Fibroblast of skin of right biceps (primary cell): Measurements from ENCODE around the gene DNAAF5.
"Not testable (repeated sequence)": the region's sequence is repeated elsewhere in the genome, so short reads cannot be mapped to it uniquely, and the experiment has no call there.

Source experiments
- DNase-seq: peaks from one replicate; pipeline ENCODE4 v3.0.0-alpha.2; 2013

The DNAAF5 gene

DNA sequence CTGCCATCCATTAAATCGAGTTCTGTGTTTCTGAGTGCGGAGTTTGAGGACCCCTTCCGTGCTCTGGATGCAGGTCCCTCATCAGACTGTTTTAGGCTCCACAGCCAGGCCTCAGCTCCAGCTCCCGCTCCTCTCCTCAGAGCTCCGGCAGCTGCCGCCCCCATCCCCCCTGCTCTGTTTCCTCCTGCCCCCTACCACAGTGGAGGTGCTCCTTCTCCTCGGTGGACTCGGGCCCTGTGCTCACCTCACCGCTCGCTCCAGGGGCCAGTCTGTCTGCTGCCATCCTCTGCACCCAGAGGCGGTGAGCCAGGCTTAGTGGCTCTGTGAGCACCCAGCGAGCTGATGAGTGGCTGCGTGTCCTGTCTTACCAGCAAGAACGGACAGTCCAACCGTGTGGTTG lies 21.9 kb downstream of the DNAAF5 start:
- no peak for DNase-seq

DNA sequence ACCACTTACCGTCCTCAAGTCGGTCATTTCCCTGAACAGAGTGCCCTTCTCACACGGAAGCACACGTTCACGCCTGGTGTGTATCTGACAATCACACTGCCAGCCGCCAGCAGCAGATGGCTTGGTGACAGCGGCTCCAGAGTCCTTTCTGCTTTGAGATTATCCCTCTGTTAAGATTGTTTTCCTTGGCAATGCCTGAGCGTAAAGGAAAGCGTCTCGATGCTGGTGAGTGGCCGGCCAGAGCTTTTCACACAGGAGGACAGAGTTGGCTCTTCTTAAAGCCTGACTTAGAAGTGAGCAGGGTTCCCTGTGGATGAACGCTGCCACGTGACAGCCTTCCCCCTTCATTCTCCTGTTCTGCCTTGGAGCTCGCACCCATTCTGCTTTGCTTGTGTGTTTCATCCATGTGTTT lies 22.6 kb downstream of the DNAAF5 start:
- no peak for DNase-seq

DNA sequence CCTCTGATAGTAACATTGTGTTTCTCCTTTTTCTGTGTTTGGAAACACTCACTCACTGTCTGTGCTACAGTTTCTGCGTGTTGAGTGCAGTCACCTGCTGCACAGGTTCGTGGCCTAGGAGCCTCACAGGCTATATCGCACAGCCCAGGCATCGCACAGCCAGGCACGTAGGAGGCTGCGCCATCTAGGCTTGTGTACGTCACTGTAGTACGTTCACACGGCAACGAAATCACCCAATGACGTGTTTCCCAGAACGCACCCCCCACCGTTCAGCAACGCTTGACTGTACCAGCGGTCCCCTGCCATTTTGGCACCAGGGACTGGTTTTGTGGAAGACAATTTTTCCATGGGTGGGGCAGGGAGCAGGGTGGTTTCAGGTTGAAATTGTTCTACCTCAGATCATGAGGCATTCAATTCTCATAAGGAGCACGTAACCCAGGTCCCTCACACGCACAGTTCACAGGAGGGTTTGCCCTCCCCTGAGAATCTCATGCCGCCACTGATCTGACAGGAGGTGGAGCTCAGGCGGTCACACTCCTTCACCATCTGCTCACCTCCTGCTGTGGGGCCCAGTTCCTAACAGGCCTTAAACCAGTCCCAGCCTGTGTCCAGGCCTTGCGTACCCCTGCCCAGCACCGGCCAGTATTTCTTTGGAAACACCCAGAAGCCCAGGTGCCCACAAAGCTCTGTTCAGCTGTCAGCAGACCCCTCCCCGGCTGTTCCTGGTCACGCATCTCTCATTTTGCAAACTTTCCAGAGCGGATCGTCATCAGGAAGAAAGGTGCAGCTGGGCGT lies 23.8 kb downstream of the DNAAF5 start:
- no peak for DNase-seq

DNA sequence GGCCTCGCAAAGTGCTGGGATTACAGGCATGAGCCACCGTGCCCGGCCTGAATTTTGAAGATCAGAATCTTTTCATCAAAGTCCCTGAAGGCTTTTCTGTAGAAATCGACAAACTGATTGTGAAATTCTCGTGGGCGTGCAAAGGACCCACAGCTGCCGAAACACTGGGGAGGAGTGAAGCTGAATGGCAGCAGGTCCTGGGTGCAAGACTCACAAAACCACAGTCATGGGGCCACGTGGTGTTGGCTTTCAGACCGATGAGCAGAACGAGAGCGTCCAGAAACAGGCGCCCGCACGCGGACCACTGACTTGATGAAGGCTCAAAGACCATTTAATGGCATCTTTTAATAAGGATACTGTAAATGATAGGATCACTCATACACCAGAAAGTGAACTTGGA lies 25.3 kb downstream of the DNAAF5 start:
- no peak for DNase-seq

DNA sequence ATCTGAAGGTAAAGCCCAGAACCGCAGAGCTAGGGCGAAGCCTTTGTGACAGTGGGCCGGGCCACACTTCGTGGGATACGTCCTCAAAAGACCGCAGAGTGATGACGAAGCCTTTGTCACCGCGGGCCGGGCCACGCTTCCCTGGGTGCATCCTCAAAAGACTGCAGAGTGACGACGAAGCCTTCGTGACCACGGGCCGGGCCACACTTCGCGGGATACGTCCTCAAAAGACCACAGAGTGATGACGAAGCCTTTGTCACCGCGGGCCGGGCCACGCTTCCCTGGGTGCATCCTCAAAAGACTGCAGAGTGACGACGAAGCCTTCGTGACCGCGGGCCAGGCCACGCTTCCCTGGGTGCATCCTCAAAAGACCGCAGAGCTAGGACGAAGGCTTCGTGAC lies 25.8 kb downstream of the DNAAF5 start:
- DNase-seq: not testable (repeated sequence)

DNA sequence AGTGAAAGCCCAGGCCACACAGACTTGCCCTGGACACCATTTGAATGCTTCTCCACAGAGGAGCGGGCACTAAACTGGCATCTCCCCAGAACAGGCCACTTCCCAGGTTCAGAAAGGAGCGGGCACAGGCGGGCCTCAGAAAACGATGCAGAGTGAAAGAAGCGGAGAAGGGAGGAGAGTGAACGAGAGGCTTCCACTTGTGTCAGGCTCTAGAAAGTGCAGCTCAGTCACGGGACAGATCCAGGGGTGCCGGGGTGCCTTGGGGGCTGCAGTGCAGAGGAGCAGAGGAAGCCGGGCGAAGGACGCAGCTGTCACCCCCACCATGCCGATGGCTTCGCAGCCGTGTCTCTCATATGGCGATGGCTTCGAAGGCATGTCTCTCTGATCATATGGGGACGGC lies 26.7 kb downstream of the DNAAF5 start:
- no peak for DNase-seq

DNA sequence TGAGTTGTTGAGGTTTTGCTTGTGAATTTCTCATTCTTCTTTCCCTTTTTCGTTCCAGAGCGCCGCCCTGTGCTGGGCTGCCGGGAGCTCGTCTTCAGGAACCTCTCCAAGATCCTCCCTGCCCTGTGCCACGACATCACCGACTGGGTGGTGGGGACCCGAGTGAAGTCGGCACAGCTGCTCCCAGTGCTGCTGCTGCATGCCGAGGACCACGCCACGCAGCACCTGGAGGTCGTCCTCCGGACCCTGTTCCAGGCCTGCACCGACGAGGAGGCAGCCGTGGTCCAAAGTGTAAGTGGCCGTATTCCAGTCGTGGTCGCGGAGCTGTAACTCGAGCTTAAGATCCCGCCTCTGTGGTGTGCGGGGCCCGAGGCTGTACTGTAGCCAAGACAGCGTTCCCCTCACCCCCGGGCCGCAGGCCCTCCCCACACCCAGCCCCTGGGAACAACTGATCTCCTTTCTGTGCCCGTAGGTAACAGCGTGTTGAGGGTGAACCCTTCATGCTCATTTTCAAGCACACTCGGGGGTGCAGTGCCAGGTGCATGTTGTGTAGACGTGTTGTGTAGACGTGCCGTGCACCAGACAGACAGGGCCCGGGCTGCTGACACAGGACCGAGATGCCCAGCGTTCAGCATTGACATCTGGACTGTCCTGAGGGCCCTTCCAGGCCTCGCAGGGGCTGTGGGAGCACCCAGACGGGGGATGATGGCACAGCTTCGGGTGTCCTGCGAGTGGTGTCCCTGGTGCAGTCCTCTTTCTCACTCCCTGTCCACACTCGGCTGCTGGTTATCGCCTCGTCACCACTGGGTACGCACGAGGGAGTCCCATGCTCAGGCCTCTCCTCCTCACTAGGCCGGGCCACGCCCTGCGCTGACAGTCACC lies 28.3 kb downstream of the DNAAF5 start:
- no peak for DNase-seq

DNA sequence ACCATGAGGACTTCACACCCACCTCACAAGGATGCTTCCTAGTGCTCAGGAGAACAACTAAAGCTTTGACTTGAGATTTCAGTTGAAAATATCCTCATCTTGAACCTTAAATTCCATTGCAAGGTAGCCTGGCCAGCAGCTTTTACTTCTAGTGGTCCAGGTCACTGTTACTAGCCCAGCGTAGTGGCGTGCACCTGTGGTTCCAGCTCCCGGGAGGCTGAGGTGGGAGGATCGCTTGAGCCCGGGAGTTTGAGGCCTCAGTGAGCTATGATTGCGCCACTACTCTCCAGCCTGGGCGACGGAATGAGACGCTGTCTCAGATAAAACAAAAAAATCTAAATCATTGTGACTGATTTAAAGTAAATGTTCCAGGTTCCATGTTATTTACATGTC lies 28.9 kb downstream of the DNAAF5 start:
- DNase-seq: no peak

DNA sequence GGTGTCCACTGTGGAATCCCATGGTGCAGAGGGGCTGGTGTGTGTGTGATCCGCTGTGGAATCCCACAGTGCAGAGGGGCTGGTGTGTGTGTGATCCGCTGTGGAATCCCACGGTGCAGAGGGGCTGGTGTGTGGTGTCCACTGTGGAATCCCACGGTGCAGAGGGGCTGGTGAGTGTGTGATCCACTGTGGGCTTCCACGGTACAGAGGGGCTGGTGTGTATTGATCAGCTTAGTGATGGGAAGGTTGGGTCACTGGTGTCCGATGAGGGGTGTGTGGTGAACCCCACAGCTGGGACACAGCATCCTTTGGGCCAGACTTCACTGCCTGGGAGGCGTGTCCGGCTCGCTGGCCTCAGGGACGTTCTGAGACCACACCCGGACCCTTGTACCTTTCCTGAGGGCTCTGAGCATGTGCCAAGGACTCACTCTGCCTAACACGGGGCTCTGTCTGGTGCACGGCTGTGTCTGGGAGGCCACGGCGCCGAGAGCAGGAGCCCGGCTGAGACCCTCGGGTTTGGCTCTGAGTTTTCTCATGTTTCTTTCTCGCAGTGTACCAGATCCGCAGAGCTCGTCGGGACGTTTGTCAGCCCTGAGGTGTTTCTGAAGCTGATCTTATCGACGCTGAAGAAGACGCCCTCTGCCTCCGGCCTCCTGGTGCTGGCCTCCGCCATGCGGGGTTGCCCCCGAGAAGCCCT lies 29.9 kb downstream of the DNAAF5 start:
- DNase-seq: no peak

DNA sequence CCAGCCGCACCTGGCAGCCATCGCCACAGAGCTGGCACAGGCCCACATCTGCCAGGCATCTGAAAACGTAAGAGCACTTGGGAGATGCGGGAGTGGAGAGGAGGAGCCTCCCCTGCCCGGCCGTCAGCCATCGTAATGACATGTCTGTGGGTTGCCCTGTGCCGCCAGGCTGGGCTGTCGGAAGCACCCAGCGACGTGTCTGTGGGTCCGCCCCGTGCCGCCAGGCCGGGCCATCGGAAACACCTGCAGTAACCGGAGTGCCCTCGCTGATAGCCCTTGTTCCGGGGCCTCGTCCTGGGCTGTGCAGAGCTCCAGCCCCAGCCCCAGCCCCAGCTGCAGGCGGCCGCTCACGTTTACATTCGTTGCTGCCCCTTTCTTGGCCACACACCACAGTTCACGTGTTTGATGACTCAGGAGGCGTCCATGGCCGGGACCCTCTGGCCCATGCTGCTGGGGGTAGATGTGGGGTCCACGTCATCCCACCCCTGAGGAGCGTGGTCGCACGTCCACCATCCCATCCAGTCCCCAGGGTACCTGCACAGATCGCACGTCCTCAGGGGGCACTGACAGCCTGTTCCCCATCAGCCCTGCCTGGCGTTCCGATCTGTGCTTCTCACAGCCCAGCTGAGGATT lies 30.5 kb downstream of the DNAAF5 start:
- DNase-seq: no peak

DNA sequence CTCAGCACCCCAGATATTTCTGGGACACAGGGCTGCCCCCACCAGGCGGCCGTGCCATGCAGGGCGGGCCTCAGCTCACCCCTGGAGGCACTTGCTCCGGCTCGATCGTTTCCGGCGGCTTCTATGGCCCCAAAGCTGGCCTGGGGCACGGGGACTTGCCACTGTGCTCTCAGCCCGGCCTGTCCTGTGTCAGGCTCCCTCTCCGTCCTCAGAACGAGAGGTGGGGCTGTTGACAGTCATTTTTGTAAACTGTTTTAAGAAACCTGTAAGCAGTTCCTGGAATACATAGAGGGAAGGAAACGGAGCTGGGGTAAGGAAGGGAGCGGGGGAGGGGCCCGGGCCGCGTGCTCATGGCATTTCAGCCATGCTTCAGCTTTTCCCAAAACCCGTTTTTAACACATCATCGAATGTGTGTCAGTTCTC lies 31.3 kb downstream of the DNAAF5 start:
- DNase-seq: no peak

DNA sequence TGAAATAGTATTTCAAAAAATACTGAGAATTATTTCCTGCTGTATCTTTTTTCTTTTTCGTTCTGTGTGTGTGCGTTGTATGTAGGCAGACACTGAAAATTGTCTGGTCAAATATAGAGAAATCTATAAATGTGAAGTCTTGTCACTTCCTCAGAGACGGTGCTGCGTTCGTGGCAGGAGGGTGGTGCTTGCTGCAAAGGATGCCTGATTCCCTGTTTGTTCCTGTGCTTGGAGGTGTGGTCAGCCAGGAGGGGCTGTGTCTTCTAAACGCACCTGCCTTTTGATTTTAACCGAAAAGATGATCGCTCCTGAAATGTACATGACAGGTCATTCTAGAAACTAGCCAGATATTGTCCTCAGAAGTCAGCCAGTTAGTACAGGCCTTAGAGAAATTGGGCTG lies 33.1 kb downstream of the DNAAF5 start:
- DNase-seq: no peak

DNA sequence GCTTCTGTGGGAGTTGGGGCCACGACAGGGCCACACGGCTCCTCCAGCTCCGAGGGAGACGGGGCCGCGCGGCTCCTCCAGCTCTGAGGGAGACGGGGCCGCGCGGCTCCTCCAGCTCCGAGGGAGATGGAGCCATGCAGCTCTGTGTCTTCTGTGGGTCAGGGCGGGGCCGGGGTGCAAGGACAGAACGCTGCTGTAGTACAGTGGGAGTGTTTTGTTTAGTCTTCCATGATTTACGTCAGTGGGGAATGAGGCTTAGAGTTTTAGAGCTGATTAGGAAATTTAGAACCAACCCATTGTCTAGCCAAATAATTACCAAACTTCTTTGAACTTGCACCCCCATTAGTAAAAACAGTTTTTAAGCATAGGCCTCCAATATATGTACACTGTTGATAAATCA lies 33.5 kb downstream of the DNAAF5 start:
- DNase-seq: no peak

DNA sequence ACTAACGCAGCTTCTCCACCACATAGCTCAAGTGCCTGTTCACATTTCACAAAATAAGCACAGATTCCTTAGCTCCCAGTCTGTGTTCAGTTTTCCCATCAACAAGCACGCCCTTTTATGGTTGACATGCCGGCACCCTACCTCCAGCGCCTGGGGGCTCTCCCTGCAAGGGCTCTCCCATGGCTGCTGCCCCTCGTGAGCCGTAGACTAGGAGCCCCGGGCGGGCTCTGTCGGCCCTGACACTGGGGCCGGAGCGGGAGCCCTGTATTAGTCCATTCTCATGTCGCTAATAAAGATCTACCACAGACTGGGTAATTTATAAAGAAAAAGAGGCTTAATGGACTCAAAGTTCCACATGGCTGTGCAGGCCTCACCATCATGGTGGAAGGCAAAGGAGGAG lies 34.6 kb downstream of the DNAAF5 start:
- no peak for DNase-seq

DNA sequence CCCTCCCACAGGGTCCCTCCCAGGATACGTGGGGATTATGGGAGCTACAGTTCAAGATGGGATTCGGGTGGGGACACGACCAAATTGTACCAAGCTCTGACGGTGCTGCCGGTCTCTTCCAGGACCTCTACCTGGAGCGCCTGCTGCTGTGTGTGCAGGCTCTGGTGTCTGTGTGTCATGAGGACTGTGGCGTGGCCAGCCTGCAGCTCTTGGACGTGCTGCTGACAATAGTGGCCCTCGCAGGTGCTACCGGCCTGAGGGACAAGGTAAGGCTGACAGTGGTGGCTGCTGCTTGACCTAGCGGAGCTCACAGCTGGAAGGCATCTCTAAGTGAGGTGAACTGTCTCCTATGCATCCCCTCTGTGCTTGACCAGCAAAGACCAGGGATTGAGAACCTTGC lies 35.1 kb downstream of the DNAAF5 start:
- no peak for DNase-seq

DNA sequence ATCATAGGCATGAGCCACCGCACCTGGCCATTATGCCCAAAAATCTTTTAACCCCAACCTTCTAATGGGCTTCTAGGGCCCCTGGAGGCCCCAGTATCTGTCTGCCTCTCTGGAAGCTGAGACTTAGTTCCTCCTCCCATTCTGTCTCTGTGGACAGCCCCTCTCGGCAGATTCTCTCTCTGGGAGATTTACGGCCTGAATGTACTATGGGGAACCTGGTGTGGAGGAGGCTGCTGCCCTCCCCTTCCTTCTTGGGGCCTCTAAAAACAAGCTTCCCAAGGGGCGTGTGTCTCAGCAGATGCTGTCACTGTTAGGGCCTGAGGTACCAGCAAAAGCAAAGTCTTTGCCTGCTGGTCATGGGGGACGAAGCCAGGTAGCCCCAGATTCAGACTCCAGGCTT lies 36.4 kb downstream of the DNAAF5 start:
- no peak for DNase-seq

DNA sequence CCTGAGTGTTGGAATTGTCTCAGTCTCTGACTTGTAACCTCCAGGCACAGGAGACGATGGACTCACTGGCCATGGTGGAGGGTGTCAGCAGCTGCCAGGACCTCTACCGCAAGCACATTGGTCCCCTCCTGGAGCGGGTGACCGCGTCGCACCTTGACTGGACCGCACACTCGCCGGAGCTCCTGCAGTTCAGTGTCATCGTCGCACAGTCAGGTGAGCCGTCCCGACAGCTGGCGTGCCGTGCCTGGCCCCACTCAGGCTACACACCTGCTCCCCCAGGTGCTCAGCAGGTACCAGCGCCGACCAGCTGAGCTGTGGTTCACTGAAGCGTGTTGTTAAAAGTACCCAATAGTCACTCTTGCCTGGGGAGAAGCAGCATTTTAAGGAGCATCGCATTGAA lies 37.3 kb downstream of the DNAAF5 start:
- DNase-seq: no peak

DNA sequence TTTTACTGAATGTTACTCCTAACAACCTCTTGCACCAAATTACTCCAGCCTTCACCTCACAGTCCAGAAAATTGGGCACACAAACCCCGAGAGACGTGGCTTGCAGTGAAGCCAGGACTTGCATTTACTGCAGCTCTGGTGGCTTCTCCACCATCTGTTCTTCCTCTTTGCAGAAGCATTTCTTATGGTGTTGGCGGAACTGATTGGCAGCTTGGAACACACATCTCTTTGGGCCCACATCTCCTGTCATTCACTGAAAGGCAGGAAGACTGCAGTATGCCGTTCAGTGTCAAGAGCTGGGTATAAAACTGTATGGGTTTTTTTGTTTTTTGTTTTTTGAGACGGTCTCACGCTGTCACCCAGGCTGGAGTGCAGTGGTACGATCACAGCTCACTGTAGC lies 38.9 kb downstream of the DNAAF5 start:
- no peak for DNase-seq

DNA sequence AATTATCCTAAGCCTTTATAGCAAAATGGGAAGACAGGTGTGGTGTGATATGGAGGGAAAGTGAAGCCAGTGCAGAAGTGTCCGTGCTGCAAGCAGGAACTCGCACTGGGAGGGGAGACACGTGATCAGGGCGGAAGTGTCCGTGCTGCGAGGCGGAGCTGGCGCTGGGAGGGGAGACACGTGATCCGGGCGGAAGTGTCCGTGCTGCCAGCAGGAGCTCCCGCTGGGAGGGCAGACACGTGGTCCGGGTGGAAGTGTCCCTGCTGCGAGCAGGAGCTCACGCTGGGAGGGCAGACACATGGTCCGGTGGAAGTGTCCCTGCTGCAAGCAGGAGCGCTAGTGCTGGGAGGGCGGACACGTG lies 41.1 kb downstream of the DNAAF5 start:
- DNase-seq: no peak

DNA sequence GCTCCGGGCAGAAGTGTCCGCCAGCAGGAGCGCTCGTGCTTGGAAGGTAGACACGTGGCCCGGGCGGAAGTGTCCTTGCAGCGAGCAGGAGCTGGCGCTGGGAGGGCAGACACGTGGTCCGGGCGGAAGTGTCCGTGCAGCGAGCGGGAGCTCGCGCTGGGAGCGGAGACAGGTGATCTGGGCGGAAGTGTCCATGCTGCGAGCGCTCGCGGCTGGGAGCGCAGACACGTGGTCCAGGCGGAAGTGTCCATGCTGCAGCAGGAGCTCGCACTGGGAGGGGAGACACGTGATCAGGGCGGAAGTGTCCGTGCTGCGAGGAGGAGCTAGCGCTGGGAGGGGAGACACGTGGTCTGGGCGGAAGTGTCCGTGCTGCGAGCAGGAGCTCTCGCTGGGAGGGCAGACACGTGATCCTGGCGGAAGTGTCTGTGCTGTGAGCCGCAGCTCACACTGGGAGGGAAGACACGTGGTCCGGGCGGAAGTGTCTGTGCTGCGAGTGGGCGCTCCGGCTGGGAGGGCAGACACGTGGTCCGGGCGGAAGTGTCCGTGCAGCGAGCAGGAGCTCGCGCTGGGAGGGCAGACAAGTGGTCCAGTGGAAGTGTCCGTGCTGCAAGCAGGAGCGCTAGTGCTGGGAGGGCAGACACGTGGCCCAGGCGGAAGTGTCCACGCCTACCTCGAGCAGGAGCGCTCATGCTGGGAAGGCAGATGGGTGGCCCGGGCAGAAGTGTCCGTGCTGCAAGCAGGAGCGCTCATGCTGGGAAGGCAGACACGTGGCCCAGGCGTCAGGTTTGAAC lies 41.6 kb downstream of the DNAAF5 start:
- DNase-seq: peak; percentile 26

DNA sequence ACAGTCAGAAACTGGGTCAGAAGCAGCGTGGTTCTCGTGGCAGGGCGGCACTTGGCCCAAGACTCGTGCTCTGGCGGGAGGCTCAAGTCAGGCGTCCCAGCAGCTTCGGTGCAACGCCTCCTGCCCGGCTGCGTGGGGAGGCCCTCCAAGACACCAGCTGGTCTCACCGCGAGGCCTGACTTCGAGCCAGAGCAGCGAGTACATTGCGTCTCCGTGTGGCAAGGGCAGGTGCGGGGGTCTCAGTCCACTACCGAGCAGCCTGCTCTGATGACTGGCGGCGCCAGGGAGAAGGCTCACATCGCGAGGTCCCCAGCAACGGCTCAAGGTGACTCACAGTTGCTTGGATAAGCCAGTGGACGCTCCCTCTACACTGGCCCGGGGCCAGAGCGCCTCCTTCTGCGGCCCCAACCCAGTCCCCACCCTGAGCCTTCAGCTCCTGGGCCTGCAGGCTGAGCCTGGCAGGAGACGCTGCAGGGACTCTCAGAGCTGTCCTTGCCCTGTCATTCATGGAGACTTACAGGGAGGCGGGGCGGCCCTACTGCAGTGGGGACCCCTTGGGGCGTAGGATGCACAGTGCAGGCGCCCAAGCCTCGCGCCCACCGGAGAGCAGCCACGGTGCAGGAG lies 42.5 kb downstream of the DNAAF5 start:
- no peak for DNase-seq

DNA sequence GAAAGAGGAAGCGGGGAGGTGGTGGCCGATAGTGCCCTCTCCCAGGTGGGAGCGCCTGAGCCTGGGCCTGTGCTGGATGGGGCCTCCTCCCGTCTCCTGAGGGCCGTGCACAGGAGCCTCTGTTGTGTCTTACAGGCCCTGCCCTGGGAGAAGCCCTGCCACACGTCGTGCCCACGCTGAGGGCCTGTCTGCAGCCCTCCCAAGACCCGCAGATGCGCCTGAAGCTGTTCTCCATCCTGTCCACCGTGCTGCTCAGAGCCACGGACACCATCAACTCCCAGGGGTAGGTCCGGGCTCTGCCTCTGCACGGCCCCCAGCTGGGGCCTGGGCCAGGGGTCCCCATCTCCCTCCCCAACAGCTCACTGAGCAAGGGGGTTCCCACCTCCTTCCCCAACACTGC lies 43.8 kb downstream of the DNAAF5 start:
- no peak for DNase-seq
